SK-N-SH (cell line): ENCODE data around the gene SH2B3.

Experiments
- EP300 ChIP-seq, 2 experiments: IDR thresholded peaks; 2 replicates each; pipeline versions ENCODE4 v1.4.0 to v1.6.1; 2012; ENCODE audit warnings: borderline replicate concordance in 1 of 2, low read depth in 1 of 2, low read length in 1 of 2
- EZH2phosphoT487 ChIP-seq: fragments of 200-600 bp; sonication (generic); IDR thresholded peaks from 2 replicates; pipeline ENCODE4 v1.6.1; 2017; ENCODE audit warnings: low read depth, mixed run types, mild to moderate bottlenecking, antibody characterized with exemption, moderate library complexity, borderline replicate concordance
- JUND ChIP-seq: IDR thresholded peaks from 2 replicates; pipeline ENCODE4 v1.4.0; 2012
- YY1 ChIP-seq: IDR thresholded peaks from 2 replicates; pipeline ENCODE4 v1.4.0; 2012; ENCODE audit warnings: low read depth, mild to moderate bottlenecking
- TF ChIP-seq, protein P1 (sequence below): fragments of 200-600 bp; sonication (generic); IDR thresholded peaks from 2 replicates; pipeline ENCODE4 v1.6.1; 2017; ENCODE audit warnings: antibody characterized with exemption, mild to moderate bottlenecking, moderate library complexity
- TF ChIP-seq, protein P2 (sequence below): IDR thresholded peaks from 2 replicates; pipeline ENCODE4; 2012
- TF ChIP-seq, protein P3 (sequence below): fragments of 150-350 bp; IDR thresholded peaks from 2 replicates; pipeline ENCODE4 v1.6.1; 2017; ENCODE audit warnings: antibody characterized with exemption, low read length, low read depth, borderline replicate concordance

DNA sequence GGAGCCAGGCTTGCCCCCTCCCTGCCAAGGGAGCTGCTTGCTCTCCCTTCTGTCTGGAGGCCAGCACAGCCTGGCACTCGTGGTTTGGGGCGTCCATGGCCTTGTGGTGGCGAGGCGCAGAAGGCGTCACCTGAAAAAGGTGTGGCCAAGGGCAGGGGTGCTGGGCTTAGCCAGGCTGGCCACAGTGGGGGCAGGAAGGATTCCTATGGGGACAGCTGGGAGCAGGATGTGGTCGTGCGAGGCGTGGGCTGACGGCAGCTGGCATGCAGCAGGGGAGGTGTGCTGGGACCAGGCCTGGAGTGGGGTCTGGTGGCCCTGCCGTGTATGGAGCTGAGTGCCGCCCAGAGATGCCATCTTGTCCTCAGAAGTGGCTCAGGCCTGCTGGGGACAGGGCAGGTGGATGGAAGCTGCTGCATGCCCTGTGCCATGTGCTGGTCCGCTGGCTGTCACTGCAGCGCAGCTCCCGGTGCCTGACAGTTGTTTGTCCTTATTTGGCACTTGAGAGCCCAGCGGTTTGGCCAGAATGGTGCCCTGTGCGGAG is 30.0 kb downstream of the SH2B3 start:
- TF ChIP-seq, protein P1, sequence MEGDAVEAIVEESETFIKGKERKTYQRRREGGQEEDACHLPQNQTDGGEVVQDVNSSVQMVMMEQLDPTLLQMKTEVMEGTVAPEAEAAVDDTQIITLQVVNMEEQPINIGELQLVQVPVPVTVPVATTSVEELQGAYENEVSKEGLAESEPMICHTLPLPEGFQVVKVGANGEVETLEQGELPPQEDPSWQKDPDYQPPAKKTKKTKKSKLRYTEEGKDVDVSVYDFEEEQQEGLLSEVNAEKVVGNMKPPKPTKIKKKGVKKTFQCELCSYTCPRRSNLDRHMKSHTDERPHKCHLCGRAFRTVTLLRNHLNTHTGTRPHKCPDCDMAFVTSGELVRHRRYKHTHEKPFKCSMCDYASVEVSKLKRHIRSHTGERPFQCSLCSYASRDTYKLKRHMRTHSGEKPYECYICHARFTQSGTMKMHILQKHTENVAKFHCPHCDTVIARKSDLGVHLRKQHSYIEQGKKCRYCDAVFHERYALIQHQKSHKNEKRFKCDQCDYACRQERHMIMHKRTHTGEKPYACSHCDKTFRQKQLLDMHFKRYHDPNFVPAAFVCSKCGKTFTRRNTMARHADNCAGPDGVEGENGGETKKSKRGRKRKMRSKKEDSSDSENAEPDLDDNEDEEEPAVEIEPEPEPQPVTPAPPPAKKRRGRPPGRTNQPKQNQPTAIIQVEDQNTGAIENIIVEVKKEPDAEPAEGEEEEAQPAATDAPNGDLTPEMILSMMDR, result no peak
- TF ChIP-seq, protein P2, sequence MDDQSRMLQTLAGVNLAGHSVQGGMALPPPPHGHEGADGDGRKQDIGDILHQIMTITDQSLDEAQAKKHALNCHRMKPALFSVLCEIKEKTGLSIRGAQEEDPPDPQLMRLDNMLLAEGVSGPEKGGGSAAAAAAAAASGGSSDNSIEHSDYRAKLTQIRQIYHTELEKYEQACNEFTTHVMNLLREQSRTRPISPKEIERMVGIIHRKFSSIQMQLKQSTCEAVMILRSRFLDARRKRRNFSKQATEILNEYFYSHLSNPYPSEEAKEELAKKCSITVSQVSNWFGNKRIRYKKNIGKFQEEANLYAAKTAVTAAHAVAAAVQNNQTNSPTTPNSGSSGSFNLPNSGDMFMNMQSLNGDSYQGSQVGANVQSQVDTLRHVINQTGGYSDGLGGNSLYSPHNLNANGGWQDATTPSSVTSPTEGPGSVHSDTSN, result no peak
- TF ChIP-seq, protein P3, sequence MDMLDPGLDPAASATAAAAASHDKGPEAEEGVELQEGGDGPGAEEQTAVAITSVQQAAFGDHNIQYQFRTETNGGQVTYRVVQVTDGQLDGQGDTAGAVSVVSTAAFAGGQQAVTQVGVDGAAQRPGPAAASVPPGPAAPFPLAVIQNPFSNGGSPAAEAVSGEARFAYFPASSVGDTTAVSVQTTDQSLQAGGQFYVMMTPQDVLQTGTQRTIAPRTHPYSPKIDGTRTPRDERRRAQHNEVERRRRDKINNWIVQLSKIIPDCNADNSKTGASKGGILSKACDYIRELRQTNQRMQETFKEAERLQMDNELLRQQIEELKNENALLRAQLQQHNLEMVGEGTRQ, result no peak
- TF ChIP-seq JUND (no peak), YY1 (no peak), EP300 (IDR thresholded peaks at IDR 0.05; ENCODE audit: borderline replicate concordance in 1 of 2, low read depth in 1 of 2, low read length in 1 of 2) (no peak), EZH2phosphoT487 (no peak)
